GM21381 (cell line): ENCODE results near the gene ATP6V0A1.
"Not testable (repeated sequence)": the region's sequence is repeated elsewhere in the genome, so short reads cannot be mapped to it uniquely, and the experiment has no call there.

Experiments
- ATAC-seq: cut with Tn5 transposase; IDR thresholded peaks from one replicate; pipeline ENCODE4 v1.9.1; 2021; ENCODE audit warnings: mild to moderate bottlenecking, moderate library complexity; ENCODE audit not compliant: unreplicated experiment

The ATP6V0A1 gene

DNA sequence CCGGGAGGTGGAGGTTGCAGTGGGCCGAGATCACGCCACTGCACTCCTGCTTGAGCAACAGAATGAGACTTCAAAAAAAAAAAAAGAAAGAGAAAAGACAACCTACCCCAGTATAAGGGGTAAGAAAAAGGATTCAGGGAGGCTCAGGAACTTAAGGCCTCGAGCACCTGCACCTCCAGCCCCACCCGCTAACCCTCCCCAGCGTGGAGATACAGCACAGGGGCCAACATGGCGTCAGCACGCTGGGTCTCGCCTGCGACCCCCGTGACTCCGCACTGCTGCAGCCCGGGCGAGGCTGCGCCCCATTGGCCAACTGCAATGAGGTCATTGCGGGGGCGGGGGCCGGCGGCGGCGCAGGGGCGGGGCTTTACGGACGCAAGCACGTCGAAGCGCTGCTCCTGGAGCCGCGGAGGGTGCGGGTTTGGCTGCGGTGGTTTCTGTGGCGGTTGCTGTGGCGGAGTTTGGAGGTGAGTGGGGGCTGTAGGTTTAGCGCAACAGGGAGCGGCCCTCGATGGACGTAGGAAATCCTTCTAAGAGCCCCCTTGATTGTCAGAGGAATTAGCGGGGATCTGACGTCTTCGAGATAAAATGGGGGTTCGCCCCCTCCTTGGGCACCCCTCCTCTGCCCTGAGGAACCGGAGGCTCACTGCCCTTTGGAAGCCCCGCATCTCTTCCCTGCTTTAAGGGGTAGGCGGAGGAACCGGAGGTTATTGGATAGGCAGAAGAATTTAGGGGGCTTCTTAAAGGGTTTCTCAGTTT, at the start of gene ATP6V0A1:
TSS of gene ATP6V0A1 (plus strand) at position 382 of the 759 bp plus-strand sequence. CDS start 2,017 bp downstream, outside the sequence.
- ATAC-seq: peak; percentile 72

DNA sequence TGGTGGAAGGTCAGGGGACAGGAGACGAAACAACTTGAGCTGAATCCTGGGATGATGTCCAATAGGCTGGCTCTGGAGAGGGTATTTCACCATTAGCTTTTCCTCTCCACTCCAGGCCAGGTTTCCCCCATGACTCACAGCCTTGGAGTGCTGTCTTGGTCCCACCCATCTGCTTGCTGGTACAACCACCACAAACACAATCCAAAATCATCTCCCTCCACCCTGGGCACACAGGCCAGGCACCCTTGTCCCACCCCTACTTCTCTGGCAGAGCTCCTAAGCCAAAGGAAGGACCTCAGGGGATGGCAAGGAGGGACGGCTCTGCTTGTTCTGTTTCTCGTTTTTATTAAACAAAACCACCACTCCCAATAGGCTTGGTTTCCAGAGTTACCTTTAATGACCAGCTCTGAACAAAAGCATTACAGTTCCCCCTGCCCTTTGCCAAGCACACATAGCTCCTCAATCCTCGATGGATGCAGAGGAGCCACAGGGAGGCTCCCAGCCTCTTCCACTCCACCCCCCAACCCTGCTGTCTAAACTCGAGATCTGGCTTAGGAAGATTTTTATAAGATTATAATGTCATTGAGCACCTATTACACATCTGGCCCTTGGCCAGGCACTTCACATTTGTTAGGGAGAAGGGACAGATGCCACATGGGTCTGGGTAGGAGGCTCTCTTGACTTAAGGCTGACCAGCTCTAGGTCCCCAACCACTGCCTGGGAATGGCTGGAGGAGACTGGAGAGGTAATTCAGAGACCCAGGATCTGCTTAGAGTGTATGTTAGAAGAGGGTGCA, 49.0 kb upstream of the ATP6V0A1 start:
- ATAC-seq: no peak

DNA sequence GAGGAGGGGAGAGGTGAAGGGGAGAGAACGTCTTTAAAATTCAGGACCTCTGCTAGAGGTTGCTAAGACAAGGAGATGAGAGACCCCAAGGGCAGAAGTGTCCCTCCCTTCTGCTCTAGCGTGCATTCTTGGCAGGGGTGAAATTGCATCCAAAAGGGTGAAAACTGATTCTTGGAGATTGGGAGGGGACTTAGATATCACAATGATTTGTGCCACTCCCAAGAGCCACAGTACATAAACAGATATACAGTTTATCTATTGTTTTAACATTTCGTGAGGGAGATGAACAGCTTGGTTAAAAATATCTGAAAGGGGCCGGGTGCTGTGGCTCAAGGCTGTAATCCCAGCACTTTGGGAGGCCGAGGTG, 48.4 kb upstream of the ATP6V0A1 start:
- no peak for ATAC-seq

DNA sequence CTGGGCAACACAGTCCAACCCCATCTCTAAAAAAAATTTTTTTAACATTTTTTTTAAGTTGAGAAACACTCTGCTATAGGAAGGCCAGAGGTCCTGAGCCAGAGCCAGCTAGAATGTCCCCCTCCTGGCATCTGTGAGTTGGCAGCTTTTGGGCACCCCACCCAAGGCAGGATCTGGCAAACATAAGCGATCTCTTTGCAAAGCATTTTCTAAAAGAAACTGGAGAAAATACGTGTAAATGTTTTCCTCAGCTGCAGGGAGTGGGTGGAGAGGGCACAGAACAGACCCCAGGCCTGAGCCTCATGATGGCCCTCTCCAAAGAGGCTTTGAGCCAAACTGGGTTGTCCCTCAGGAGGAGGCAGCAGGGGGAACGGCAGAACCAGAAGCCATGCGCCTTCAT, 47.3 kb upstream of the ATP6V0A1 start:
- no peak for ATAC-seq

DNA sequence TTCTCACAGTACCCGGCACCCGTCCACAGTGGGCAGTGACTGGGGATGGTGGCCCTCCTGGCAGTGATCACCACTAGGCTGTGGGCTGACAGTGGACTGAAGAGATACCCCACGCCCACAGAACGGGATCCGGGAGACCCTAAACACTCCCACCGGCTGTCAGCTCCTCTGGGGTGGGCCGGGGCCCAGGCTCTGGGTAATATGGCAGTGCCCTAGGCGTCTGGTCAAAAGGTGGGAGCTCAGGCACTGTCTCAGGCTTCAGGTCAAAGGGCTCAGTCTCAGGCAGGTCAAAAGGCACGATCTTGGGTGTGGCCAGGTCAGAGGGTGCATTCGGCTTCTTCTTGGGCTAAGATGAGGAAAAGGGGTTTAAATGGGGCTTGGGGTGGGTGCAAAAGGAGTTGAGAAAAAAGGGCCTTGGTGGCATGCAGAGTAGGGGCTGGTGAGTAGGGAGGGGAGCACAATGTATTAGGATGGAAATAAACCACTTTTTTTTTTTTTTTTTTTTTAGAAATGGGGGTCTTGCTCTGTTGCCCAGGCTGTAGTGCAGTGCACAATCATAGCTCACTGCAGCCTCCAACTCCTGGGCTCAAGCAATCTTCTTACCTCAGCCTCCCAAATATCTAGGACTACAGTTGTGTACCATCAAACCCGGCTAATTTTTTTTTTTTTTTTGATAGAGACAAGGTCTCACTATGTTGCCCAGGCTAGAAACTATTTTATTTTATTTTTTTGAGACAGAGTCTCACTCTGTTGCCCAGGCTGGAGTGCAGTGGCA, 46.6 kb upstream of the ATP6V0A1 start:
- no peak for ATAC-seq

DNA sequence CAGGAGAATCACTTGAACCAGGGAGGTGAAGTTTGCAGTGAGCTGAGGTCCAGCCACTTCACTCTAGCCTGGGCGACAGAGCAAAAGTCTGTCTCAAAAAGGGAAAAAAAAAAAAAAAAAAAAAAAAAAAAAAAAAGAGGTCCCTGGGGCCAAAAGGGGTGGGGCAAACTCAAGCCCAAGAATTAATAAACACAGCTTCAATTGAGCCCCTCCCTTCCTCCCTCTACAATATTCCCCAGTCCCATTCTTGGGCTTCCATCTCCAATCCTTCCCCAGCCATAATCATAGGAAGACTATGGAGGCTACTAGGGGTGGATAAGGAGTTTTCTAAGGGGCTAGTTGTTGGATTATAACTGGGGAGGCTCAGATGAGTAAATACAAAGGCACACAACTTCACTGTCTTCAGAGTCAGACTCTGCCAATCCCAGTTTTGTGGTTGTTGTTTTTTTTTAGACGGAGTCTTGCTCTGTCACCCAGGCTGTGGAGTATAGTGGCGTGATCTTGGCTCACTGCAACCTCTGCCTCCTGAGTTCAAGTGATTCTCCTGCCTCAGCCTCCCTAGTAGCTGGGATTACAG, 45.1 kb upstream of the ATP6V0A1 start:
- no peak for ATAC-seq

DNA sequence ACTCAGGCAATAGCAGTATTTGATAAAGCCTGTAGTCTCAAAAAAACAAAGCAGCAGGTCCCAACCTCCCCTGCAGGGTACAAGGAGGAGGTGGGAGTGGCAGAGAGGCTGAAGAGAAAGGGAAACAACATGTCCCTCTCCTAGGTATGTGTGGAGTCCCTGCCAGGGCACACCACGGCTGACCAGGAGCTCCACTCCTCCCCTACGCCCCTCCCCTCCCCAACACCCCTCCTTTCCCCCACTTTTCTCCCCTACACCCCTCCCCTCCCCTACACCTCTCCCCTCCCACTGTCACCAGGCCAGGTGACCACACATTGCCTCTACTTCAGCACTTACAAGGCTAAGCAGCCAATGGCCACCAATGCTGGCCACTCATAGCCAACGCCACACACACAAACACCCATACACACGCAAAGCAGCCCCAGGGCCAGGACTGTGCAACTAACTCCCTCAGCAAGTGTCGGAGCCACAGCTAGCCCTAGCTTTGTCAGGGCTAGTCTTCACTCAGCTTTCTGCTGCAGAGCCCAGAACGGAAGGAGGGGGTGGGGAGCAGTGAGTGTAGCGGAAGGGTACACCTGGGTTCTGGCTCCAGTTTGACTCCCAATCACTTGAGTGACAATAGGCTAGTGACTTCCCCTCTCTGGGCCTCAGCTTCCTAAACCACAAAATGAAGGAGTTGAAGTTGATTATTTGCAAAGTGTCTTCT, 43.8 kb upstream of the ATP6V0A1 start:
- ATAC-seq: no peak

DNA sequence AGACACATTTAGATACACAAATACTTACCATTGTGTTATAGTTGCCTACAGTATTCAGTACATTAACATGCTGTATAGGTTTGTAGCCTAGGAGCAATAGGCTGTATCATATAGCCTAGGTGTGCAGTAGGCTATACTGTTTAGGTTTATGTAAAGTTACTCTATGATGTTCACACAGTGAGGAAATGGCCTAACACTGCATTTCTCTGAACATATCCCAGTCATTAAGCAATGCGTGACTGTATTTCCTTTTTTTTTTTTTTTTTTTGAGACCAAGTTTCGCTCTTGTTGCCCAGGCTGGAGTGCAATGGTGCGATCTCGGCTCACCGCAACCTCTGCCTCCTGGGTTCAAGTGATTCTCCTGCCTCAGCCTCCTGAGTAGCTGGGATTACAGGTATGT, 40.7 kb upstream of the ATP6V0A1 start:
- ATAC-seq: not testable (repeated sequence)

DNA sequence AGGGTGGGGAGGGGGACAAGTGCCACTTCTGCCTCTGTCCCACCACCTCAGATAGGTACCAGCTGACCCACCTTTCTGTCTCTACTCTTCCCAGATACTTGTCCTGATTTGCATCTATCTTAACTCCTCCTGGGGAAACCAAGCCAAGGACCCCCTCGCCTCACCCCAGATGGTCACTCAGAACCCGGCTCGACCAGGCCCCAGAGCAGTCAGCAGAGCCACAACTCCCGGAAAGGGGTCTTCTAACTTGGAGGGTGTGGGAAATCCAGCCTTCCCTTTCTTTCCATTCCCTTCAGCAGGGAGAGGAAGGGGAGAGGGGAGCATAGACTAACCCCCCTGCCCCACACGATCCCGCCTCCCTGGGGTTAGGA, 37.6 kb upstream of the ATP6V0A1 start:
- no peak for ATAC-seq

DNA sequence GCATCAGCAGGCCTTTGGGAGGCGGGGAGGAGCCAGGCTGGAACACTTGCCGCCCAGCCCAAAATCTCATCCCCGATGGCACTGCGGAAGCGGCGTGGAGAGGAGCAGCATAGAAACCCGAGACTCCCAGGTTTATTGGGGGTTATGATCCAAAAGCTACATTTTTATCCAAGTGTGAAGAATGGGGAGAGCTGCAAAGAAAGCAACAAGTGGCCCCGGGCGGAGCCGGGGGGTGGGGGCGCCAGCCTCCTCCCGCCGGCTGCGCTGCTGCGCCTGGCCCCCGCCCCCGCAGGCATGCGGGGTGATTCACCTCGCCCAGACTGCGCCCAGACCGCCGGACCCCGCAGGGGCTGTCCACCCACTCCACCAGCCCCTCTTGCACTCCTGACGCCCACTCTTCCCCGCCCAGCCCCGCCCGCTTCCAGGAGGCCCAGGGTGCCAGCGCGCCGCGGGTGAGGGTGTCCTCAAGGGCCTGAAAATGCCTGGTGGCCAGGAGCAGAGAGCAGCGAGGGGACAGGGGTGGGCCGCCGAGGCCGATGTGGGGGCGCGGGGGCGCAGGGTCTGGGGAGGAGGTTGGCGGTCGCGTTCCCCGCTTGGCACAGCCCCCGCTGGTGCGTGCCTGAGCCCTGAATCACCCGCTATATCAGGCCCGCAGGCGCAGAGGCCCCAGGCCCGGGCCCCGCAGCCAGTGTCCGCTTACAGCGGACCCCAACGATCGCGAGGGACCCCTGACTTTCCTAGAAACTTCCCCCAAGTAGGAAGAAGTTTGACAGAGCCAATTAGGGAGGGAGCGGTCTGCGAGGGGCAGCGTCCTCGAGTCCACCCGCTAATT, 37.0 kb upstream of the ATP6V0A1 start:
- no peak for ATAC-seq

DNA sequence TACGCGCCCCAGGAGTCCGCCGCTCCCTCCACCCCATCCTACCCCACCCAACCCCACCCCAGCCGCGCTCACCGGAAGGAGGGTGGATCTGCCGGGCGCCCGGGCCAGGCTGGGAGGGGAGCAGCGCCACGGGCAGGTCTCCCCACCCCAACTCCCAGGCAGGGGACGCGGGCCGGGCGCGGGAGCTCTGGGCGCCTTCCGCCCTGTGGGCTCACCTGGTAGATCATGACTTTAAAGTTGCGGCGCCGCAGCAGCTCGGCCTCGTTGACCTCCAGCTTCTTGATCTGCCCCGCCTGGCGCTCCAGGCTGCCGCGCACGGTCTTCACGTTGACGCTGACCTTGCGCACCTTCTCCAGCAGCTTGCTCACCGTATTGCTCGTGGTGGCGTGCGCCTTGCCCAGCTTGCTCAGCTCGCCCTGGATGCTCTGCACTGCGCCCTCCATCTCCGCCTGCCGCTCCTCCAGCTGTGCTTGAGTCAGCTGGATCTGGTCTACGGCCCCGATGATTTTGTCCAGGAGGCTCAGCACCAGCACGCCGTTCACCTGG, 36.2 kb upstream of the ATP6V0A1 start:
- ATAC-seq: no peak

DNA sequence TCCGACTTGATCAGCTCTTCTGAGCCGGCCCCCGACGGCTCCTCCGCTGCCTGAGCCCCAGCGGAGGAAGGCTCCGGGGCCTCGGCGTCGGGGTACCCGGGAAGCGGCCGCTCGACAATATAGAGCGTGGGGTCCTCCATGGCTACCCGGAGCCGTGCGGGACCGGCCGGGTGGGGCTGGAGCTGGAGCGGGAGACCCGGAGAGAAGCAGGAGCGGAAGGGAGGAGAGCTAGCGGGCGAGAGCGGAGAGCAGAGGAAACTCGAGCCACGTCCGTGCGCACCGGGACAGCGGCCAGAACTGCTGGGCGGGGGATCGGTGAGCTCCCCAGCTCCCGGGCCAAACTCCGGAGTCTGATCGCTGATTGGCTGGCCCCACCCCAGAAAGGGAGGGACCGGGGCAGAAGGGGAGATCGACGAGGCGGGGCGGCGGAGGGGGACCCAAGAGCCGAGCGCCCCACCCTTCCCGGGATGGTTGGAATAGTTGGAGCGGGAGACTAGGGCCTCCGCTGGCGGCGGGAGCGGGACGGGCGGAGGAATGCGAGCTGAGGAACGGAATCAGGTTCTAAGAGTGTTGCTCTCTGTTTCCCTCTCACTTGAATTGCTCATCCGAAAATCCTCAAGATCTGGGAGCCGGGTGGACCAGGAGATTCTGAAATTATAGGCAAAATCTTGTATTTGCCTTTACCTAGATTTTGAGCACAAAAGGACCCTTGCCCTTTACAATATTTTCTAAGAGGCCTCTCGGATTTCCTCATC, 35.5 kb upstream of the ATP6V0A1 start, which contains the start of gene CAVIN1:
TSS of gene CAVIN1 (minus strand) at position 299 of the 755 bp plus-strand sequence. CDS start at position 140, 159 bp downstream.
- ATAC-seq: no peak

DNA sequence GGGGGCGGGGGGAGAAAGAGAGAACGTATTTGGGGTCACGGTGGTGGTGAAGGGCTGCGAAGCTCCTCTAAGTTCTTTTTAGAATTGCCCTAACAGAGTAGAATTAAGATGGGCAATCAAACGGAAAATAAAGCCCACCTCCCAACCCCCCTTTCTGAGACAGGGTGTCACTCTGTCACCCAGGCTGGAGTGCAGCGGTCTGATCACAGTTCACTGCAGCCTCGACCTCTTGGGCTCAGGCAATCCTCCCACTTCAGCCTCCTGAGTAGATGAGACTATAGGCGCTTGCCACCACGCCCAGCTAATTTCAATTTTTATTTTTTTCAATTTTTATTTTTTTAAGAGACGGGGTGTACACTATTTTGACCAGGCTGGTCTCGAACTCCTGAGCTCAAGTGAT, 34.9 kb upstream of the ATP6V0A1 start:
- no peak for ATAC-seq

DNA sequence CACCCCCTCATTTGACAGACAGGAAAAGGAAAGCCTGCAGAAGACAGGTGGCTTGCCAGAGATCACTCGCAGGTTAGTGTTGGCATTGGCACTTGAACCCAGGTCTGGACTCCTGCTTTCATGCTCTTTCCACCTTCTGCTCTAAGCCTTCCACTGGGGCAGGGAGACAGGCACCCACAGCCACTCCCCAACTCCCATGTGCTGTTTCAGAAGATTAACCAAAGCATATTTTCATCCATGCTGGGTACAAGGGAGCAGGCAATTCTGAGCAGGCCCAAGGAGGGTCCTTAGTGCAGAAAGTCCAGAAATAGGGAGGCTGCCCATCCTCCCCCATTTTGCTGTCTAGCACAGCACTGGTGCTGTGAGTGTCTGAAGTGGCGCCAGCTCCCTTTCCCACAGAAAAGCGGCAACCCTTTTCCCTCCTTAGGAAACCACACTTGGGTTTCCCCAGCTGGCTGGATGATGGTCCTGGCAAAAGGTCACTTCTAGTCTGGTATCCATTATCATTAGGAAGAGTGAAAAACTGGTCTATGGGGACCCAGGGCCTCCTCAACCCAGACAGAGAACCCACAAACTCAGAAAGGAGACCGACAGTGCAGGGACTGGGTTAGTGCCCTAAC, 33.6 kb upstream of the ATP6V0A1 start:
- ATAC-seq: no peak

DNA sequence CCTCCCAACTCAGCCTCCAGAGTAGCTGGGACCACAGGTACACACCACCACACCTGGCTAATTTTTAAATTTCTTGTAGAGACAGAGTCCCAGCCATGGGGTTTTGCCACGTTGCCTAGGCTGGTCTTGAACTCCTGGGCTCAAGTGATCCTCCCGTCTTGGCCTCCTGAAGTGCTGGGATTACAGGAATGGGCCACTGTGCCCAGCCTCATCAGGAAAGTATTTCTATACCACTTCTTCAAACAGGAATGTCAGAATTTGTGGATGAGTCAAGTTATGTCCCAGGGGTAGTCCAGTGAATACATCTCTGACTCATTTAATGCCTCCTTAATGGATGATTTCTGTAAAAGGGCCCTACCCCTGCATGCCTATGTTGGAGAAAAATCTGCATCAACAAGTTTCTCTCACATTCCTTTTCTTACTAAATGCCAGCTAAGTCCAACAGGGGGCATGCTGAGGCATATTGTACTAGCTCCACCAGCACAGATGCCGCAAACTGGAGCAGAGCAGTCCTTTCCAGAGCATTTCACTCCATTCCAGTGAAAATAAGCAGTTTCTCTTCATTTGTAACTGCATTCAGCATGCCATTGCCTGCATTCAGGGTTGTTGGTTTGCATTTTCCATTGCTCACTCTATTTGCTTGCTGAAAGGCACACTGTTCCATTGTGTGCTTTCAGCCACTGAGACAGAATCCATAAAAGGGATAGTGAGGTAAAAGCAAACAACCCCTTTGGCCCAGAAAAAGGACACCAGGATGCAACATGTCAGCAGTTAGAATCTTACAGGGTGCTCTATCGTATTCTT, 30.3 kb upstream of the ATP6V0A1 start:
- no peak for ATAC-seq

DNA sequence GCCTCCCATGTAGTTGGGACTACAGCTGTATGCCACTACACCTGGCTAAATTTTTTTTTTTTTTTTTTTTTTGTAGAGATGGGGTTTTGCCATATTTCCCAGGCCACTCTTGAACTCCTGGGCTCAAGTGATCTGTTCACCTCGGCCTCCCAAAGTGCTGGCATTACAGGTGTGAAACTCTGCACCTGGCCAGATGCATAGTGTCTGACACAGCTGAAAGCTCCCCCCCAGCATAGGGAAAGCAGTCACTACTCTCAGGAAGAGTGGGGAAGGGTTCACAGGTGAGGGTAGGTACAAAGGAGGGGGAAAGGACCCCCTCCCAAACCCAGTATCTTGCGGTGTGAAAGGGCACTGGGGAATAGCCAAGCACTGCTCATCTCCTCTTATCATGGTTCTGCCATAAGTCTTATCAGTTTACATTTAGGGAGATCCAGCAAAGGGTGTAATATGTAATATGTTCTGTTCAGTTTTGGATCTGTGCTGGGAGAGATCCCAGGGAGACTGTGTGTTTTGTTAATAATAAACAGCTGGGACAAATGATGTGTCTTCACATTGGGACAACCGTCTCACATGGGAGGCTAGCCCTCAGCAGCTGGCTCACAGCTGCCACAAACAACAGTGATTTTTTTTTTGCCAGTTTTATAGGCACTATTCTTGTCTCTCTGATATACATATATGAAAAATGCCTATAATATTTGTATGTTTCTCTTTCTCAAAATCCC, 28.8 kb upstream of the ATP6V0A1 start:
- no peak for ATAC-seq

DNA sequence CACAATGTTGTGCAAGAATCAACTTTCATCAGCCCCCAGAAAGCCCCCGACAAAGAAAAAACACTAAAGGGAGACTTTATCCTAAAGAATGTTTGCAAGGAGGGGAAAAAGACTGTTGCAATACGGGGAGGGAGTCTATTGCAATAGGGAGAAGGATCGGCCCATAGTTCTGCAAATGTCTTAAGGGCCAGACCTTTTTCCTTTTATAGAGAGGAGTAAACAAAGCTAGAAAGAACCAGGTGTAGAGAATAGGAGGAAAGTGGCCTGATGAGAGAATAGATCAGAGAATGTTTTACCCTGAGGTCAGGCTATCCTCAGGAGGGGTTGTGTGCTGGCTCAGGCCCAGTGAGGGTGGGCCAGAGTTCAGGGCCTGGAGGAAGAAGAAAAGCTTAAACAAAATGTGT, 26.9 kb upstream of the ATP6V0A1 start:
- ATAC-seq: no peak
